ENCODE results near the gene WIPF3.

WIPF3 gene

DNA sequence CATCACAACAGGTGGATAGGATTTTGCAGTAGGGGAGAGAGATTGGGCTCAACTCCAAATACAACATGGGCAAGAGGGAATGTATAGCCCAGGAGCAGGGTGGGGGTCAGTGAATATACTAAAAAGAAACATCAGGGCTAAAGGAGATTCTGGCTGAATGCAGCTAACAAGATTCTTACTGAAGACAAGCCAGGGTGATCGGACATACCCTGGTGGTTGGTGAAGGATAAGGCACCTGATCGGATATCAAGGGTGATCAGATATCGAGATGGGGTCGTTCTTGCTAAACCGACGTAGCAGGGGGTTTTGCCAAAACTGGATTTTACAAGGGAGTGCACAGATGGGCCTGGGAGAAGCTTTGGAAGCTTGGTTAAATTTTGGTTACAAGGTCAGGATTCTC is 34.4 kb downstream of the WIPF3 start:
- no peak overlapping the region for H3K4me3 ChIP-seq (ENCODE audit: low read length, poor library complexity, severe bottlenecking)
- no peak overlapping the region for H3K9ac ChIP-seq (ENCODE audit: low read depth, low read length, poor library complexity, severe bottlenecking)
- H3F3A ChIP-seq (ENCODE audit: low read depth), result no peaks in the 10 kb centered on the region
- no peaks in the 10 kb centered on the region for H4K20me1 ChIP-seq (ENCODE audit: insufficient read depth, low read length, poor library complexity, severe bottlenecking)
- no peak for TF ChIP-seq EZH2phosphoT487 (IDR thresholded peaks at IDR 0.05; ENCODE audit: borderline replicate concordance)
- TF ChIP-seq, protein P1, sequence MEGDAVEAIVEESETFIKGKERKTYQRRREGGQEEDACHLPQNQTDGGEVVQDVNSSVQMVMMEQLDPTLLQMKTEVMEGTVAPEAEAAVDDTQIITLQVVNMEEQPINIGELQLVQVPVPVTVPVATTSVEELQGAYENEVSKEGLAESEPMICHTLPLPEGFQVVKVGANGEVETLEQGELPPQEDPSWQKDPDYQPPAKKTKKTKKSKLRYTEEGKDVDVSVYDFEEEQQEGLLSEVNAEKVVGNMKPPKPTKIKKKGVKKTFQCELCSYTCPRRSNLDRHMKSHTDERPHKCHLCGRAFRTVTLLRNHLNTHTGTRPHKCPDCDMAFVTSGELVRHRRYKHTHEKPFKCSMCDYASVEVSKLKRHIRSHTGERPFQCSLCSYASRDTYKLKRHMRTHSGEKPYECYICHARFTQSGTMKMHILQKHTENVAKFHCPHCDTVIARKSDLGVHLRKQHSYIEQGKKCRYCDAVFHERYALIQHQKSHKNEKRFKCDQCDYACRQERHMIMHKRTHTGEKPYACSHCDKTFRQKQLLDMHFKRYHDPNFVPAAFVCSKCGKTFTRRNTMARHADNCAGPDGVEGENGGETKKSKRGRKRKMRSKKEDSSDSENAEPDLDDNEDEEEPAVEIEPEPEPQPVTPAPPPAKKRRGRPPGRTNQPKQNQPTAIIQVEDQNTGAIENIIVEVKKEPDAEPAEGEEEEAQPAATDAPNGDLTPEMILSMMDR (conservative IDR thresholded peaks at IDR 0.05; ENCODE audit: low read length), result no peak
- H2AFZ ChIP-seq (ENCODE audit: low read length), result no peak overlapping the region
- no peaks in the 10 kb centered on the region for H3K27me3 ChIP-seq (ENCODE audit: insufficient read depth, low read length, poor library complexity, severe bottlenecking)
- no peaks in the 10 kb centered on the region for H3K36me3 ChIP-seq (ENCODE audit: insufficient read depth, low read length)
- peaks cover 10% of the 10 kb centered on the region for H3K4me1 ChIP-seq (ENCODE audit: insufficient read depth, low read length, poor library complexity, severe bottlenecking)
- H3K4me2 ChIP-seq (ENCODE audit: low read depth, low read length, poor library complexity, severe bottlenecking), result no peak overlapping the region
- H3K9me3 ChIP-seq (ENCODE audit: insufficient read depth, low read depth, low read length), result no peaks in the 10 kb centered on the region
- no peaks in the 10 kb centered on the region for H3K9me2 ChIP-seq (replicated peaks; ENCODE audit: low read depth, low read length)
- H3K79me2 ChIP-seq (ENCODE audit: insufficient read depth, low read length), result no peaks in the 10 kb centered on the region

DNA sequence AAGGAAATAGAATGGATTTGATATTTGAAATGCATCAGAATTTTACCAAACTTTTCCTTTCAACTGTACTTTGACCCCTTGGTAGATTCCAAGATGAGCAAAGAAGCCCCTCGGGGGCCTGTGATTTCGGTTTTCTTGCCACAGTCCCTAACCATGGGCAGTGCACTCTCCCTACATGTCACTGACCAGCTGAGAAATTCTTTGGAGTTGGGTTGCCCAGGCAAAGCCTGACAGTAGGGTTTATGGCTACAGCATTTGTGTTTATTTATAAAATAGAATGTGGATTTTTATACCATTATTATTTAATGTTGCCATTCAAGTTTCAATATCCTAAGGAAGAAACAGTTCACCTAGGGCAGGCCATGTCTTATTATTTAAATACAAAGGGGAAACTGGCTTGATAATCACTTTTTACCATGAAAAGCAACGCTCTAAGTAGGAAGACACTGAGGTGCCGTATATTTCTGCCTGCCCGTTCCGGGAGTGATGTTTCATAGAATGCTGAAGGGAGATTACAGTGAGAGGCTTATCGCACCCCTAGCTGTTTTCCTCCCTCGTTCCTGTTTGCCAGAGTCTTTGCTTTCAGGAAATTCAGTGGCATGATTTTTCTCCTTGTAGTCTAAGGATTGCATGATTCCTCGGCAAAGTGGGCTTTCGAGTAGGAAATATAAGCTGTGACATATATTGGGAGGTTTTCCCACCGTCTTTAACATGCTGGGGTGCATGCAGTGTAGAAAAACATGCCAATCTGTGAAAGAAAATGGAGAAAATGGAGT is 35.8 kb downstream of the WIPF3 start:
- Histone ChIP-seq H3K4me1 (ENCODE audit: insufficient read depth, low read length, poor library complexity, severe bottlenecking) (peaks cover 10% of the 10 kb centered on the region), H3K4me2 (ENCODE audit: low read depth, low read length, poor library complexity, severe bottlenecking) (no peak overlapping the region), H3K4me3 (ENCODE audit: low read length, poor library complexity, severe bottlenecking) (no peak overlapping the region), H4K20me1 (ENCODE audit: insufficient read depth, low read length, poor library complexity, severe bottlenecking) (no peaks in the 10 kb centered on the region), H3K9me3 (ENCODE audit: insufficient read depth, low read depth, low read length) (no peaks in the 10 kb centered on the region), H3K9me2 (replicated peaks; ENCODE audit: low read depth, low read length) (no peaks in the 10 kb centered on the region), H2AFZ (ENCODE audit: low read length) (no peak overlapping the region), H3K27me3 (ENCODE audit: insufficient read depth, low read length, poor library complexity, severe bottlenecking) (no peaks in the 10 kb centered on the region), H3F3A (ENCODE audit: low read depth) (no peaks in the 10 kb centered on the region), H3K9ac (ENCODE audit: low read depth, low read length, poor library complexity, severe bottlenecking) (no peak overlapping the region), H3K36me3 (ENCODE audit: insufficient read depth, low read length) (no peaks in the 10 kb centered on the region), H3K79me2 (ENCODE audit: insufficient read depth, low read length) (no peaks in the 10 kb centered on the region)
- TF ChIP-seq, protein P1 (conservative IDR thresholded peaks at IDR 0.05; ENCODE audit: low read length), result no peak
- no peak for TF ChIP-seq EZH2phosphoT487 (IDR thresholded peaks at IDR 0.05; ENCODE audit: borderline replicate concordance)

DNA sequence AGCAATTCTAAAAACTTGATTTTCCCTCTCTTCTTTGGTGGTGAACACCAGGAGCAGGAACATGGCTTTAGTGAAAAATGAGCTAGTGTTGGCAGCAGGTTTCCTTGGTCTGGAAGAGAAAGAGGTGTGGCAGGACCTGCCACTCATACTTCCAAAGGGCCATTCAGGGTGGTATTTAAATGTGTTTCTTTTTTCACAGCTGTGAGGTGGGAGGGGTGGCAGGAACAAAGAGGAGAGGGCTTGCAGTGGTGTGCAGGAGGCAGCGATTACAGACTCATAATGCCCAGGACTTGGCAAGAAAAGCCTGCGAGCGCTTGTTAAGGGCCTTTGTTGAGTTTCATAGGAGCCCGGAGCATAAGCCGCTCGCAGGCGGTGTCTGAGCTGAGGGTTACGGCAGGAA is 36.8 kb downstream of the WIPF3 start:
- TF ChIP-seq, protein P1 (conservative IDR thresholded peaks at IDR 0.05; ENCODE audit: low read length), result no peak
- no peak for TF ChIP-seq EZH2phosphoT487 (IDR thresholded peaks at IDR 0.05; ENCODE audit: borderline replicate concordance)
- no peaks in the 10 kb centered on the region for H4K20me1 ChIP-seq (ENCODE audit: insufficient read depth, low read length, poor library complexity, severe bottlenecking)
- H3K4me2 ChIP-seq (ENCODE audit: low read depth, low read length, poor library complexity, severe bottlenecking), result no peak overlapping the region
- H3K9me3 ChIP-seq (ENCODE audit: insufficient read depth, low read depth, low read length), result no peaks in the 10 kb centered on the region
- H3K4me3 ChIP-seq (ENCODE audit: low read length, poor library complexity, severe bottlenecking), result no peak overlapping the region
- no peaks in the 10 kb centered on the region for H3K36me3 ChIP-seq (ENCODE audit: insufficient read depth, low read length)
- H3K4me1 ChIP-seq (ENCODE audit: insufficient read depth, low read length, poor library complexity, severe bottlenecking), result peaks cover 10% of the 10 kb centered on the region
- peak overlapping the region; percentile 64; the same call in 1 of the 2 replicates for H2AFZ ChIP-seq (ENCODE audit: low read length)
- no peaks in the 10 kb centered on the region for H3K27me3 ChIP-seq (ENCODE audit: insufficient read depth, low read length, poor library complexity, severe bottlenecking)
- no peaks in the 10 kb centered on the region for H3K79me2 ChIP-seq (ENCODE audit: insufficient read depth, low read length)
- H3F3A ChIP-seq (ENCODE audit: low read depth), result no peaks in the 10 kb centered on the region
- H3K9ac ChIP-seq (ENCODE audit: low read depth, low read length, poor library complexity, severe bottlenecking), result no peak overlapping the region
- no peaks in the 10 kb centered on the region for H3K9me2 ChIP-seq (replicated peaks; ENCODE audit: low read depth, low read length)

All from Loucy (cell line).